Tibial nerve (tissue), 3 donors: ENCODE measurements around the gene TAF8.

Experiments used
- POLR2A ChIP-seq, 2 donors: fragments of 450-650 bp; IDR thresholded peaks; one replicate each; pipeline ENCODE4 v1.6.1; 2017; ENCODE audit warnings: antibody characterized with exemption in 2 of 2, mild to moderate bottlenecking in 2 of 2, moderate library complexity in 2 of 2
- TF ChIP-seq, protein P1 (sequence below), 5 experiments: fragments of 200-600 bp in 3 of 5; fragments of 450-650 bp in 2 of 5; sonication (generic) in 3 of 5; IDR thresholded peaks; one replicate each; pipeline ENCODE4 v1.5.1; 2016 to 2019; ENCODE audit warnings: antibody characterized with exemption in 5 of 5, mild to moderate bottlenecking in 3 of 5, moderate library complexity in 2 of 5

DNA sequence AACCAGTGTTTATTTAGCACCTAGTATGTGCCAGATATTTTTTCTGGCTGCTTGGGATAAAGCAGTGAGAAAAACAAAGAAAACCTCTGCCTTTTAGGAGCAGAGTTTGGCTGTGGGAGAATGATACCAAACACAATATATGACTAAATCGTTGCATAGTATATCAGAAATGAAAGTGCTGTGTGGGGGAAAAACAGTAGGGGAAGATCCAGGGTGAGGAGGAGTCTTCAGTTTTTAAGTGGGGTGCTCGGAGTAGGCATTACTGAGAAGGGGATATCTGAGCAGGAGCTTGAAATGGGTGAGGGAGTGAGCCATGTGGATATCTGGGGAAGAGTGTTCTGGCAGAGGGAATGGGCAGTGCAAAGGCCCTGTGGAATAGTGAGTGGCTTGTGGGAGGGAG lies 23.0 kb downstream of the TAF8 start:
- TF ChIP-seq POLR2A (IDR thresholded peaks at IDR 0.05): no peak
- TF ChIP-seq, protein P1, sequence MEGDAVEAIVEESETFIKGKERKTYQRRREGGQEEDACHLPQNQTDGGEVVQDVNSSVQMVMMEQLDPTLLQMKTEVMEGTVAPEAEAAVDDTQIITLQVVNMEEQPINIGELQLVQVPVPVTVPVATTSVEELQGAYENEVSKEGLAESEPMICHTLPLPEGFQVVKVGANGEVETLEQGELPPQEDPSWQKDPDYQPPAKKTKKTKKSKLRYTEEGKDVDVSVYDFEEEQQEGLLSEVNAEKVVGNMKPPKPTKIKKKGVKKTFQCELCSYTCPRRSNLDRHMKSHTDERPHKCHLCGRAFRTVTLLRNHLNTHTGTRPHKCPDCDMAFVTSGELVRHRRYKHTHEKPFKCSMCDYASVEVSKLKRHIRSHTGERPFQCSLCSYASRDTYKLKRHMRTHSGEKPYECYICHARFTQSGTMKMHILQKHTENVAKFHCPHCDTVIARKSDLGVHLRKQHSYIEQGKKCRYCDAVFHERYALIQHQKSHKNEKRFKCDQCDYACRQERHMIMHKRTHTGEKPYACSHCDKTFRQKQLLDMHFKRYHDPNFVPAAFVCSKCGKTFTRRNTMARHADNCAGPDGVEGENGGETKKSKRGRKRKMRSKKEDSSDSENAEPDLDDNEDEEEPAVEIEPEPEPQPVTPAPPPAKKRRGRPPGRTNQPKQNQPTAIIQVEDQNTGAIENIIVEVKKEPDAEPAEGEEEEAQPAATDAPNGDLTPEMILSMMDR (IDR thresholded peaks at IDR 0.05): no peak
